HUES6 (cell line): ENCODE results near the gene ATP2B1.

ENCODE experiments used
- H3K27ac ChIP-seq: 2 replicates; pipeline ENCODE4 v1.7.0; 2013; ENCODE audit warnings: low read depth, mild to moderate bottlenecking, low read length, inconsistent platforms
- H3K27me3 ChIP-seq: 2 replicates; pipeline ENCODE4 v1.6.1; 2013; ENCODE audit warnings: low read length; ENCODE audit not compliant: control insufficient read depth, insufficient read depth
- H3K36me3 ChIP-seq: 2 replicates; pipeline ENCODE4 v1.6.1; 2013; ENCODE audit warnings: low read length; ENCODE audit not compliant: control insufficient read depth, insufficient read depth
- H3K4me1 ChIP-seq: 2 replicates; pipeline ENCODE4 v1.6.1; 2013; ENCODE audit warnings: low read length; ENCODE audit not compliant: control insufficient read depth, insufficient read depth
- H3K4me3 ChIP-seq: 2 replicates; pipeline ENCODE4 v1.5.1; 2013; ENCODE audit warnings: low read depth, low read length
- H3K9ac ChIP-seq: one replicate; pipeline ENCODE4 v1.6.1; 2013; ENCODE audit warnings: mild to moderate bottlenecking, low read length
- H3K9me3 ChIP-seq: 2 replicates; pipeline ENCODE4 v1.6.1; 2013; ENCODE audit warnings: low read depth, low read length; ENCODE audit not compliant: control insufficient read depth, insufficient read depth

Gene ATP2B1

DNA sequence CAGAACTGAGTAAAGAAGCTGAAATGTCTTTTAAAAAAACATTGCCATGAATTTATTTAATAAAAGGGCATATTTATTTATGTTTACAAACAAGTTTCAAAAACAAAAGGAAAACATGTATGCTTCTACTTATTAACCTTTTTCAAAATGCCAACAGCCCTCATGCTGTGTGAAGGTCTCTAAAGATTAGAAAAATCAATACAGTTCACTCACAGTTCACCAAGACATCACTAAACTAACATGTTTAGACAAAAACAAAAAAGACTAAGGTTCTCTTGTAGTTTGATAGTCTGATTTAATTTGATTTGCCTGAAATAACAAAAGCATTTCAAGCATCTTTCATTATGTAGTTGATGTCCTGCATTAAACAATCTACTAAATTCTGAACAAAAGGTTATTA, 118.9 kb downstream of the ATP2B1 start:
- Histone ChIP-seq H3K9me3 (no peaks in the 10 kb centered on the region), H3K27me3 (no peaks in the 10 kb centered on the region), H3K9ac (no peak overlapping the region), H3K4me1 (peaks cover 10% of the 10 kb centered on the region; the same call in 1 of the 2 replicates), H3K27ac (no peak overlapping the region), H3K36me3 (peaks cover 14% of the 10 kb centered on the region), H3K4me3 (no peak overlapping the region)

DNA sequence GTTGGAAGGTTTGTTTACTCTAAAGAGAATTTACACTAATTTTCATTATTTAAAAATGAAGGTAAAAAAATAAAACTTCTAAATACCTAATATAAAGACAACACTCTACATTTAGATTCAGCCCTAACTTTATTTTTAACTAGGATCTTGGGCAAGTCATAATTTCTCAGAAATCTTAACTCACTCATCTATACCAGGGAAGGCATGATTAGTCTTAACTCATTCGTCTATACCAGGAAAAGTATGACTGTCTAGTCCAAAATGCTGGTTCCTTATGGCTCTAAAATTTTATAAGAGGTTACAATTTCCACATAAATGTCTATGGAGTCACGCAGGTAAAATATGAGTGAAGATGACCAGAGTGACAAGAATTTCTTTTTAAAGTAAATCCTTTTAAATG, 130.1 kb downstream of the ATP2B1 start:
- Histone ChIP-seq H3K9me3 (no peaks in the 10 kb centered on the region), H3K9ac (no peak overlapping the region), H3K36me3 (no peaks in the 10 kb centered on the region), H3K4me3 (no peak overlapping the region), H3K27ac (no peak overlapping the region), H3K27me3 (no peaks in the 10 kb centered on the region), H3K4me1 (peaks cover 13% of the 10 kb centered on the region)

DNA sequence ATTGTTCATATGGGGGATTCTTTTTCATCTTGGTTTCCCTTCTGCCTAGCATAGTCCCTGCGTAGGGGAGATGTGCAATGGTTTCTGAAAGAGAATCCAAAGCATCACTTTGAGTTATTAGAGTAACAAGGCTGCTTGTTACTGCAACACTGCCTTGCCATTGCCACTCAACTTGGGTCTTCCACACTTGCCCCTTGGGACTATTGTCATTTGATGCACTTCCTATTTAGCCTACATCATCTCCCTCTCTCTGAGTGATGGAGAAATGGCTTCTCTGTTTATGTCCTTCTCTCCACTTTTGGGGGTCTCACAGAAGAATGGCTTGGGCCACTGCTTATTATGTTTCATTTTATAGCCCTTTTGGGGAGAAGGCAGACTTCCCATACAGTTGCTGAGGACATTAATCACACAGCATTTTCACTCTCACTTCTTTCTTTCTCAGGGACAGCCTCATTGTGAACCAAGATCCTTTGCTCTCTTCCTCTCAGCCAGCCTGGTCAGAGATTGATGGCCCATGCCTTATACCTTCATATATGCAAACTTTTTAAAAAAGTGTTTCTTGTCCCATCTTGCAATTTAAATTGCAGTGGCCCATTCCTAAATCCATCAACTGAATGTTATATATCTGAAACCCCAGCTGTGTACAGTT, 131.9 kb downstream of the ATP2B1 start:
- no peaks in the 10 kb centered on the region for H3K36me3 ChIP-seq
- H3K4me3 ChIP-seq = no peak overlapping the region
- H3K4me1 ChIP-seq = peaks cover 13% of the 10 kb centered on the region
- no peaks in the 10 kb centered on the region for H3K27me3 ChIP-seq
- no peak overlapping the region for H3K9ac ChIP-seq
- H3K9me3 ChIP-seq = no peaks in the 10 kb centered on the region
- H3K27ac ChIP-seq = no peak overlapping the region

DNA sequence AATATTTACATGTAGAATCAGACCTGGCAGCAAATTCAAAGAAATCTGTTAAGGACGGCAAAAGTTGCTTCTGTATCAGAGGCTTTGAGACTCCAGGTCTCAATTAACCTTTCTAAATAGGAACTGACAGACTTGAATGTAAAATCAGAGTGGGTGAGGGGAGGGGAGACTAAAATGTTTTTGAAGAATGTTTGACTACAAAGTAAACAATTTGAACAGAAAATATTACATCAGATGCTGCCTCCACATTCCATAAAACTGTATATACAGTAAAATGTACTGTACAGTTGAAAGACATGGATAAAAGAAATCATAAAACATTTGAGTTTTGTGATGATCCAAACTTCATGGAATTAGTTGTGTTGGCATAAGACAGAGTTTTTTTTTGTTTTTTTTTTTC, 133.3 kb downstream of the ATP2B1 start:
- Histone ChIP-seq H3K27ac (no peak overlapping the region), H3K4me3 (no peak overlapping the region), H3K9ac (no peak overlapping the region), H3K9me3 (no peaks in the 10 kb centered on the region), H3K4me1 (peaks cover 13% of the 10 kb centered on the region), H3K36me3 (no peaks in the 10 kb centered on the region), H3K27me3 (no peaks in the 10 kb centered on the region)

DNA sequence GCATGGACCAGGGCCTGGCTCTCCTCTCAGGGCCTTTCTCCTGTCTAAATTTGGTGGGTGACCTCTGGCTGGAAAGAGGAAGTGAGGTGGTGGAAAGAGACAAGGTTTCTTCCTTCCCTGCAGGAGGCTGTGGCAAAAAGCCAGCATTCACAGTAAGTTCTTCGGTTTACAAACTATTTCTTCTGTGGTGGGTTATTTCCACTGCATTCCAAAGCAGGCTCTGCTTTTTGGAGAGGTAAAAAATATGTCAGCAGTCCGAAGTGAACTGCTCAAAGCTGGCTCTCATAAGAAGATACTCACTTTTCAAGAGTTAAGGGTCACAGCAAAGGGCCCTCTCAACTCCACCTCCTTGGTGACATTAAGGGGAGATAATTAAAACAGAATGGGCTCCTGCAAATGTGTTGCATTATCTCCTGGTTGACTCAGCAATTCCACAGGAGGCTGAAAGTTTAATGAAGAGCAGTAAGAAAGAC, 133.9 kb downstream of the ATP2B1 start:
- H3K36me3 ChIP-seq = no peaks in the 10 kb centered on the region
- no peaks in the 10 kb centered on the region for H3K27me3 ChIP-seq
- H3K27ac ChIP-seq = no peak overlapping the region
- peaks cover 13% of the 10 kb centered on the region for H3K4me1 ChIP-seq
- no peak overlapping the region for H3K4me3 ChIP-seq
- no peak overlapping the region for H3K9ac ChIP-seq
- H3K9me3 ChIP-seq = no peaks in the 10 kb centered on the region

DNA sequence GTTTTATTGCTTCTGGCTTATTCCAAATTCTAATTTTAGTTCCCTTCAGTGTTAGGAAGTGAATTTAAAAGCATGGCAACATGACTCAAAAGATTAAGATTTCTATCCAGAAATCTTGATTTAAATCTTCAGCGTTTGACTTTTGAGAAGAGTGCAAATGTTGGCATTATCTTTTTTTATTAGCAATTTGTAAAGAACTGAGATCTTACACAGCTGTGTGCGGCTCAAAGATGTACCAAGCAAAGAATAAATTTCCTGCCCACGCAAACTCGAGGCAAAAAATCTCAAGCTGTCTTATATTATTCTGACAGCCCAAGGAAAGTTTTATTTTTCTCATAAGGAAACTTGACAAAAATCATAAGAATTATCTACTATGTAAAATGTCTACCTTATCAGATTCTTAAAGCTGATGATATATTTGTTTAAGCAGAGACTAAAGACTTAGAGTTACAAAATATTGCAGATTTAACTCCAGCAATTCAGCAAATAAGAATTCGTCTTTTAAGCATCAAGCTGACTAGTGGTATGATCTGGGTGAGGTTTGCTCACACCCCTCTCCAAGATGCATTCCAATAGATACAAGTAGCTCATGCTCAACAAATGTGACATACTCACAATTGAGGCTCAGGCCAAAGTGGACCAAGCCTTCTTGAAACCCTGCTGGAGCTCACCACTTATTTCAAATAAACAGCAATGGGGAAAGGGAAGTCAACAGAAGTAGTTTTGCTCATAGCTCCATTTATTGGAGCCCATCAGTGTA, 135.4 kb downstream of the ATP2B1 start:
- Histone ChIP-seq H3K36me3 (no peaks in the 10 kb centered on the region), H3K4me3 (no peak overlapping the region), H3K27ac (no peak overlapping the region), H3K9ac (no peak overlapping the region), H3K4me1 (peaks cover 13% of the 10 kb centered on the region), H3K9me3 (no peaks in the 10 kb centered on the region), H3K27me3 (no peaks in the 10 kb centered on the region)

DNA sequence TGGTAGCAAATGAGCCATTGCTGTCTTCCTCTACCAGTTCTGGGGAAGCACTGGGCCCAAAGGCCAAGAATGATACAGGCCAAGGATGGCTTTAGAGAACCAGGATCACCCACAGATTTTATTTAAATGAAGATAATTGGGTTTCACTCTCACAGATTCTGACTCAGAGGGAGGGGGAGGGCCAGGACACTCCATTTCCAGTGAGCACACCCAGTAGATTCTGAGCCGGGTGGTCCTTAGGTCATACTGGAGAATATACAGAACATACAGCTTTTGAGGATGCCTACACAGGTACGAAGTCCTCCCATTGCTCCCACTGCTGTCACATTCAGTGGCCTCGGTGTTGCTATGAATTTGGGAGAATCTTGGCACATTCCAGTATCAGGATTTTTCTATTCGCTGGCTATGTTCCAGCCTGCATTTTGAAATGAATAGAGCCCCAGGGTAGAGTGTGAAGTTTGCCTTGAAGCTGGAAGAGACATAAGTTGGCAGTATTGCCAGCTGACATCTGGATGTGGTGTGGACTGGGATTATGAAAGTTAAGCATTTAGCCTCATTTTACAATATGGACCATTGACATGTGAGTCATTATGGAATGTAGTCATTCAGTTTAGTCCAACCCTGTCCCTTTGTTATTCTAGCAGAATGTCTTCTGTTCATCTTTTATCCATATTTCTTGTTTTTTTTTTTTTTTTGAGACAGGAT, 137.0 kb downstream of the ATP2B1 start:
- no peak overlapping the region for H3K4me3 ChIP-seq

DNA sequence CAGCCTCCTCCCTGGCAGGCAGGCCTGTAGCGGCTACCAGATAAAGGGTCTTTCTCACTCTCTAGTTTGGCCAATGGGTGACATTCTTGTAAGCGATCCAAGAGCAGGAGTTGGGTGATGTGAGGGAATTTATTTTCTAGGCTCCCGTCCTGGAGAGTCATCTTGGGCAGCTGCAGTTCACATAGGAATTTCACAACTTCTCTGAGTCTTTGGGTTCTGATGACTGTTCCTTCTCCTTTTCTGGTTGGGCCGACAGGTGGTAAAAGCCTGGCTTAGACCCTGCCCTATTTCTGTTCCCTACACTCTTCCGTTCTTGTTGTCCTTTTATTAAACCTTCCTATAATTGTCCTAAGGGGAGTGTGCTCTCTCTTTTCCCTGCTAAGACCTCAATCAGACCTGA, 140.2 kb downstream of the ATP2B1 start:
- no peak overlapping the region for H3K9ac ChIP-seq
- no peaks in the 10 kb centered on the region for H3K9me3 ChIP-seq
- H3K27ac ChIP-seq = no peak overlapping the region
- H3K27me3 ChIP-seq = no peaks in the 10 kb centered on the region
- H3K4me1 ChIP-seq = no peaks in the 10 kb centered on the region
- H3K4me3 ChIP-seq = no peak overlapping the region
- no peaks in the 10 kb centered on the region for H3K36me3 ChIP-seq

More for the DNA sequence above, 137.0 kb downstream of the ATP2B1 start:
- Histone ChIP-seq H3K9ac (no peak overlapping the region), H3K9me3 (no peaks in the 10 kb centered on the region), H3K27ac (no peak overlapping the region), H3K4me1 (peaks cover 13% of the 10 kb centered on the region), H3K36me3 (no peaks in the 10 kb centered on the region), H3K27me3 (no peaks in the 10 kb centered on the region)

DNA sequence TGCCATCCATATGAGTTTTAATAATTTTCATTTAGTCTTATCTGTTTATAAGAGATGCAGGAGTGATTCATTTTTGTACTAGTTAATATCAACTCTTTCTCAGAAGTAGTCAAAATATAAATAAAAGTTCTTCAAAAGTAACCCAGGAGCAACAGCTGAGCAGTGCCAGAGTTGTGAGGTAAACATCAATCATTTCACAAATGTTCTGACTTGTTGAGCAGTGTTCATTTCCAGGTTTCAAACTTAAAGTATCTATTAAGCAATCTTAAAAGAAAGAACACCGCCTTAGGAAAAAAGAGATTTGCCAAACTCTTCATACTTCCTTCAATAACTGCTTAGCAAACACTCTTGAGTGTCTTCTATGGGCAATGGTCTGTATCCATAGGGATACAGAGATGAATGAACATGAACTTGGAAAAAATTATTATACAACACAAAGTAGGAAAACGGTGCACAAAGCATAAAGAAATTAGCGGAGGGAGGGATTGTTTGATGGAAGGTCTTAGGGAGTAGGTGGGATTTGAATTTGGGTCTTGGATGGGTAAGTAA, 140.9 kb downstream of the ATP2B1 start:
- Histone ChIP-seq H3K4me3 (no peak overlapping the region), H3K27ac (no peak overlapping the region), H3K27me3 (no peaks in the 10 kb centered on the region), H3K36me3 (no peaks in the 10 kb centered on the region), H3K9ac (no peak overlapping the region), H3K4me1 (no peaks in the 10 kb centered on the region), H3K9me3 (no peaks in the 10 kb centered on the region)

DNA sequence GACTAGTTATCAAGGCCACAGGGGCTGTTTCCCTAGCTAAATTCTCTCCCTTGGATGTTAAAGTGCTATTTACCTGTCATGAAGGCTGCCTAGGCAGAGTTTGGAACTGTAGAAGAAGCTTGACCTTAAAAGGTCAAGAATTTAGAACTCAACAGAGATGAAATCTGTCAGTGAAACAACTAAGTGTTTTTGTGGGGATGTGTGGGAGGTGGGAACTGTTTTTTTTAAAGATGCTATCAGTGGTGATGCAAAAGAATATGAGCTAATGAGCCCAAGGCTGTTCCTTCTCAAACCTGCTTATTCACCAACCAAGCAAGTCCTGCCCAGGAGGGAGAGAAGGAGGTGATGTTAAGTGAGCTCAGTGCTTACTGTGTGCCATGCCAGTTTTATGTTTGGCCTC, 142.0 kb downstream of the ATP2B1 start:
- no peaks in the 10 kb centered on the region for H3K4me1 ChIP-seq
- no peaks in the 10 kb centered on the region for H3K9me3 ChIP-seq
- no peak overlapping the region for H3K27ac ChIP-seq
- no peak overlapping the region for H3K9ac ChIP-seq
- H3K4me3 ChIP-seq = no peak overlapping the region
- H3K36me3 ChIP-seq = no peaks in the 10 kb centered on the region
- no peaks in the 10 kb centered on the region for H3K27me3 ChIP-seq

GRCh38 chr12:89565002-89565401, 143.6 kb downstream of the ATP2B1 start:
- no peak overlapping the region for H3K4me3 ChIP-seq

More at GRCh38 chr12:89565002-89565401, 143.6 kb downstream of the ATP2B1 start:
- H3K27me3 ChIP-seq = no peaks in the 10 kb centered on the region
- no peaks in the 10 kb centered on the region for H3K9me3 ChIP-seq
- no peaks in the 10 kb centered on the region for H3K4me1 ChIP-seq
- H3K27ac ChIP-seq = no peak overlapping the region
- H3K36me3 ChIP-seq = no peaks in the 10 kb centered on the region
- H3K9ac ChIP-seq = no peak overlapping the region
